HG02870 (cell line): ENCODE measurements around the gene PLET1.
A peak's percentile ranks its signal among the peaks of the same experiment; 100 is the strongest.

Source experiments
- ATAC-seq: cut with Tn5 transposase; IDR thresholded peaks from one replicate; pipeline ENCODE4 v1.9.1; 2021; ENCODE audit warnings: mild to moderate bottlenecking, moderate library complexity; ENCODE audit not compliant: unreplicated experiment

The PLET1 gene

DNA sequence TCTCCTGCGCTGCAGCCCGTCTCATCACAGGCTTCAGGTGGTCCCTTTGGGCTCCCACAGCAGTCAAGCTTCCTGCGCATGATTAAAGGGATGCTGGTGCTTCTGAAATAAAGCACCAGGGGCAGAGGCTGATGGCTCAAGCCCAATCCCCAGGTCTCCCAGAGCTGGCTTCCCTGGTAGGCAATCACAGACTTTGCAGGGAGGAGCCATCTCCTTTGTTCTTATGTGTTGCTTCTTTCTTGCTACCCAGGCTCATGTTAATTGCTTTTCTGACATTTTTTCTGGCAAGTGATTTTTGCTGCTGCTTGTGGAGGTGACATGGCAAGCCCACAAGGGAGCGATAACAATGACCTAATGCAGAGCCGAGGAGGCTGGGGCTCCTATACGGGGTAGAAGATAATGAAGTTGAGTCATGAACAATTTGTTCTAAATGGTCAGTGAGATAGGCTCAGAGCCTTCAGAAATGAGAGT is 25.2 kb upstream of the PLET1 start:
- no peak for ATAC-seq

DNA sequence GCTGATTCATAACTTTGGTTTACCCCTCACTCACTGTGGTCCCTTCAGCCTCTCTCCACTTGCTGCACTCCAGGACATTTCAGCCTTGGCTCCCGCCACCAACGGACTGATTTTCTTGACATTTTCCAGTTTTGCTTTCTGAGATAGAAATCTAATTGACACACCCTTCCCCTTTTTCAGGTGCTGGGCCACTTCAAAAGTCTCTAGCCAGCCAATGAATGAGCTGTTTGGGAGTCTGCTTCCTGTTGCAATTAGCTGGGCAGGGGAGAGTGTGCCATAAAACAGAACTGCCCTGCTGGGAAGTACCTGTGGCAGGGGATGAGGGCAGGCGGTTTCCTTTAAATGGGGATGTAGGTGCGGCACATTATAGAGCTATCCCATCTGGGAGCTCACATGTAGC is 21.1 kb upstream of the PLET1 start:
- ATAC-seq: no peak

DNA sequence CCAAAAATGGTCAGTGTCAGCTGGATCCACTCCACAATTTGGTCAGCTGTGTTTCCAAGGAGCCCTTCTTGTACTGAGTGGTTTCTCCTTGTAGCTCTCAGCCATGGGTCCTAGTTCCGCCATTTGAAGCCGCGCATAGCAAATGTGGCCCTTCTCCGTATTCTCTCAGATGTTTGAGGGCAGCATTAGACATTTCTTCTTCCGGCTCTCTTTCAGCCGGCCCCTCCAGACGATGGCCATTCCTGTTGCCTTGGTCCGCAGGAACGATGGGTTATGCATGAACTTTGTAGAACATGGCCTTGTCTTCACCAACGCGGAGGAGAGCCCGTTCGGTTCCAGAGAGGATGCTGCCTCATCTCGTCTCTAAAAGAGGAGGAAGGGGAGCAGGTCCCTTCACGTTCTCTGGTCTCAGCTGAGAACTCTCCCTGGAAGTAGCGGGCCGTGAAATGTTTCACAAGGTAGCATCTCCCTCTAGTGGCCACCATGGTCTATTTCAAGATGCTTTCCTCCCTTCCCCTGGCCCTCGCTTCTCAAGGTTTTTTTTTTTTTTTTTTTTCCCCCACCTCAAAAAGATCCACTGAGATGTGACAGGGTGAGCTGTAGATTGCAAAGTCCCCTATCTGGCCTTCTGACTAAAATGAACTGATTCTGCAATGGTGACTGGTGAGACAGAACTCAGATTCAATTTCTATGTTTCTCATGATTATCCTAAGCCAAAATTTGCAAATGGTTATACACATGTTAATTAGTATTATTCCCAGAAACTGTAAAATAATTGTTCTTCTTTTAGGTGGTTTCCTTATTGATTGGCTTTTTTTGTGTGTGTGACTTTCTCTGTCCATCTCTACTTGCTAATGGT is 19.8 kb upstream of the PLET1 start:
- ATAC-seq: peak; percentile 73

DNA sequence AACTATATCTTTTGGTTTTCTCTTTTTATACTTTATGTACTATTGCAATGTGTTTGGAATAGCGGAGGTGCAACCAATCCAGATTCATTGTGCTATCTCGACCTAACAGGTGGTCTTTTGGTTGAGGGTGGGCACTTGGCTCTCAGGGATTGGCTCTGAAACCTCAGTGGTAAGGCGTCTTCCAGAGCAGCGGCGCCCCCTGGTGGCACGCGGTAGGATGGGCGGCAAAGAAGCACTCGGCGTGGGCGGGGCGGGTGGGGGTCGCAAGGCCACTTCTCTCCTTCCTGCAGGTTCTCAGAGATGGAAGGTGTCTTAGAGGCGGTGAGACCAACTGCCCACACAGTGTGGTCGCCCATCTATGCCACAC is 19.2 kb upstream of the PLET1 start:
- ATAC-seq: peak; percentile 44

DNA sequence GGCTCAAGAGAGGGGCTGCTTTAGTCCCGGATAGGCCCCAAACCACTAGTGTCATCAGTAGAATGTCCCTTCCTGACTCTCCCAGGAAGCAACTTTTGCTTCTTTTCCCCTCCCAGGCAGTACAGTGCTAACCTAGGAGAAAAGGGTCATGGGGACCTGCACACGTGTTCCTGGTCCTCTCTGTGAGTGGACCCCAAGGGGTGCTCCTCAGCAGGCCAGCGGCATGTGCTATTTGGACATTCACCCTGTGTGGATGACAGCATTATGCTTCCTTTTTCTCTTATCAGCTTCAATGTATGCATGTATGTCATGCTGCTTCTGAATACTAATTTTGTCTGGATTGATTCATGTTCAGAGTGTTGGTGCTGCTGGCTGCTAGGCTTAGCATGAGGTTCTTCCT is 18.1 kb upstream of the PLET1 start:
- no peak for ATAC-seq

DNA sequence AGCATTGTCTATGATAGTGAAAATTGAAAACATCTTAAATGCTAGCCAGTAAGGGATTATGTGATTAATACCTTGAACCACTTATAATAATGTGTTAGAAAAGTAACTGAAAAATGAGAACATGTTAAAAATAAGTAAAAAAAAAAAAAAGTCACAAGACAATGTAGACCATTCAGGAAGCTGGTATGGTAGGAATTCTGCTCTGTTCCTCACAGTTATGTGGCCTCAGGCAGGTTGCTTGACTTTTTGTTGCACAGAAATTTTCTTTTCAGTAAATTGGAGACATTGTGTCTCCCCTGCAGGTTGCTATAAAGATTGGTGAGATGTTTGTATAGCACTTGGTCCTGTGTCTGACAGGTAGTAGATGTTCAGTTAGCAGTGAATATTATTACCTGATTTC is 17.3 kb upstream of the PLET1 start:
- no peak for ATAC-seq

DNA sequence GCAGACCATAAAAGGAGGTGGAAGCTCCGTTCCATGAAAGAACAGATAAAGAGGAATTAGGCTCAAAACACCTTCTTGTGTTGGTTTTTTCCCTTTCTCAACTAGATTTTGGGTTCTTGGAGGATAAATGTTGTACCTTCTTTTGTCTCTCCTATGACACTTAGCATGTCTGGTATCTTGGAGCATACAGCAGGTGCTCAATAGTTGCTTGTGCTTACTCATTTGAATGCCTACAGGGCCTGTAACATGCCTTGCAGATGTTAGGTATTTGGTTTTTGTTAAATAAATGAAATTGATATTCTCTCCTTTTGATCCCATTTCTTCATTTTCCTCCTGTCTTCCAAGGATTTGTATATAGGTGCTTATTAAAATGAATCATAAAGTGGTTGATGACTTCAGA is 16.4 kb upstream of the PLET1 start:
- no peak for ATAC-seq

DNA sequence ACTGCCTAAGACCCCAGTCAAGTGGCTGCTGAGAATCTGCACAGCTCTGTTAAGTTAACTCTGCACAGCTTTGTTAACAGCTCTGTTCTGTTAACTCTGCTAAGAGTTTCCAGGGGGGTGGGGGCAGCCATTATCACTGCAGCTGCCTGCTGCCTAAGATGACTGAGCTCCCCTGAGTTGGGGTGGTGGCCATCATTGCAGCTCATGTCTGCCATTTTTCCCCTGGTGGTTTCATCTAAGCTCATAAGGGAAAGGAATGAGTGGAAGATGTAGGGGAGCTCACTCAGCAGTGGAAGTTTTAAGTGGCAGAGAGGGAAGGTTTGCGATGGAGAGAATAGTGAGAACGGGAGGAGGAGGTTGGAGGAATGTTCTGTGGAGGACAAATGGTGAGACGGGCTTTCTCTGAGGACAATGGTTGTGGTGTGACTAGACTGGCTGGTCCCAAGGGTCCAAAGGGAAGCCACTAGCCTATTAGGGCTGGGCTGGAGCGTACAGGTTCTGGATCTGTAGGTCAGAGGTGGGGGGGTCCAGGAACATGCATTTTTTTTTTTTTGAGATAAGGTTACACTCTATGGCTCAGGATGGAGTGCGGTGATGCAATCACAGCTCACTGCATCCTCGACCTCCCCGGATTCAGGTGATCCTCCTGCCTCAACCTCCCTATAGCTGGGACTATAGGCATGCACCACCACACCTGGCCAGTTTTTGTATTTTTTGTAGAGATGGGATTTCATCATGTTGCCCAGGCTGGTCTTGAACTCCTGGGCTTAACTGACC is 13.5 kb upstream of the PLET1 start:
- no peak for ATAC-seq

DNA sequence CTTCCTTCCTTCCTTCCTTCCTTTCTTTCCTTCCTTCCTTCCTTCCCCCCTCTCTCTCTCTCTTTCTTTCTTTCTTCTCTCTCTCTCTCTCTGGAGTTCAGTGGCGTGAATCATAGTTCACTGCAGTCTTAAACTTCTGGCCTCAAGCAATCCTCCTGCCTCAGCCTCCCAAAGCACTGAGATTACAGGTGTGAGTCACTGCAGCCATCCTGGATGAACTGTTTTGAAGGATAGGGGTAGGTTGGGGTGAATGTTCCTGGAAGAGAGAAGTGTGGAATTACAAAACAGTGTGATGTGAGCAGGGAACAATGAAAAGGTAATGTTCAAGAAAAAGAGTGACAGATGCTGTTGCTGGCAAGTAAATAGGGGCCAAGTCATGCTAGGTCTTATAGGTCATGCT is 12.4 kb upstream of the PLET1 start:
- ATAC-seq: no peak

DNA sequence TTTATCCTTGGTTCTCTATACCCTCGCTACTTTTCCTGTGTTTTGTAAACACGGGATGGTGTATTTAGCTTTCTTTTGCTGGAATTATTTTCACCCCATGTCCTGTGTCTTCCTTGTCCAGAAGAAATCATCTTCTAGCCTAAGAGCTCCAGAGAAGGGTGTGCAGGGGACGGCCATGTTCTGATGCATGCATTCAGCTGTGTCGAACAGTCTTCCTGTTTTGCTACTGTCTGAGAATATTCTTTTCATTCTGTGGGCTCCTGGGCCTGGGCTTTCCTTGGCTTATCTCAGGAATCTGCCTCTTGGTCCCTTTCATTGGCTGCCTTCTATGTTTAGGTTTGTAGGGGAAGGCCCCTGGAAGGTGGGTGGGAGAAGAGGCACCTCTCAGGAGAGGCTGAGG is 10.6 kb upstream of the PLET1 start:
- ATAC-seq: no peak

DNA sequence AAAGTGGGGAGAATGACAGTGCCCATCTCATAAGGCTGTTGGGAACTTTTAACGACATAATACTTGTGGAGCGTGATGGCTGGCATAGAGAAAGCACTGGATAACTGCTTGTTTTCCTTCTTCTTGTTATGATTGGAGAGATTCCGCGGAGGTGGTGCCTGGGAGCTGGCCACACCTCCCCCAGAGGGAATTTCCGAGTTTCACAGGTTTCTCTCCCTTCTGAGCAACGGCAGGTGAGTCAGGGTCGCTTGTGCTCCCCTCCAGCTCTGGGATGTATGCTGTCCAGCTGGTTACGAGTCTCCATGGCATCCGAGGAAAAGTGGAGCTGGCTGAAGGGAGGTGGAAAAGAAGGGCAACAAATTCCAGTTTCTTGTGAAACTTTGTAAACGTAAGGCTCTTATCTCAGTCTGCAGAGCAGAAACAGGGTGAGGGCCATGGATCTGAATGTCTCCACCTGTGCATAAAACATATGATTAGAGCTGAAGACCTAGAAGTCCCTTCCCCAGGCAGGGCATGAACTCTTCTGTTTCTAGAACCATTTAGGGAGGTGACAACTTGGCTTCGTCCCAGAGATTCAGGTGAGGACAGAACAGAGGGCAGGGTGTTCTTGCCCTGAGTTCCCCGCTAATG is 10.0 kb upstream of the PLET1 start:
- no peak for ATAC-seq

DNA sequence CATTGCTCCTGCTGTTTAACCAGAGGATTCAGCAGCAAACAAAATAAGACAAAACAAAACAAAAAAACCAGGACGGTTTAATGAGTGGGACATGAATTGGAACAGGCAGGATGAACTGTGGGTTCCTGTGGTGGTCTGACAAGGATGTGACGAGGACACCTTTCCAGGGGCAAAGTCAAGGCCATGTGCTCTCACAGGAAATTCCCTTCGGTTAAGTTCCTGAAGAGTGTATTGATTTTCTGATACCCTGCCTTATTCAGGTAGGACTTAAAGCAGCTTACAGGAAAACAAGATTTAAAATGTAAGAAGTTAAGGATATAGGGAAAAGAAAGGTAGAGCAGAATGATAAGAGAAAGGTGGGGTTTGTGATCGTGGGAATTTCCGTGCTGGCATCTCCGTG is 8.5 kb upstream of the PLET1 start:
- no peak for ATAC-seq

DNA sequence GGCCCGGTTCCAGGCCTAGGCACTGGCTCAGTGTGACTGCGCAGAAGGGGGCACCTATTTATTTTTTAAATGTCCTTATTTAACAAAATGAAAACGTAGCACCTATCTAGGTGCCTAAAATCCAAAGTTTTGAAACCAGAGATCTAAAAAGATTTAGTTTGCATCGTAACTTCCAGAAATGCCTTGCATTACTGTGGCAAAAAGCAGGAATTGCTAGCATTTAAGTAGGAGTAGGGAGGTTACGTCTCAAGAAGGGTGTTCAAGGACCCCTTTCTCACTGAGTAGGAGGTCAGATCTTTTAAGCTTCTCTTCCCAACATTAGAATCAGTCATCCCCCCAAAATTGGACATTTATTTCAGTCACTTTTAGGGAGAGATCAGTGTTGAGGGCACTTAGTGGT is 7.7 kb upstream of the PLET1 start:
- ATAC-seq: no peak

DNA sequence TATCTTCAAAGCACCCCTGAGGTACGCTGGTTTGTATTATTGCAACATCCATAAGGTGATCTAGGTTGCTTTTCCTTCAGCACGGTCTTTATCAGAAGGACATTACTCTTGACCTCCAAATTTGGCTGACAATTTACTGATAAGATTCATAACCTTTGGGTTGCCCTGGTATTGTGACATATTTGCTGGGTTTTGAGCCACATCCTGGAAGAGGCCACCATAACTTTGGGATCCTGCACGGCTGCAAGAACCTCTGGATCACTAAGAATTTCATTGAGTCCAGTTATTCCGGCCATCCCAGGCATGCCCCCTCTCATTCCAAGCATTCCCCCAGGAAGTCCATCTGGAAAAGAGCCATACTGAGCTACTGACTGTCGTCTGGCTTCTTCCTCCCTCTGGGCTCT is 6.5 kb upstream of the PLET1 start:
- ATAC-seq: no peak

DNA sequence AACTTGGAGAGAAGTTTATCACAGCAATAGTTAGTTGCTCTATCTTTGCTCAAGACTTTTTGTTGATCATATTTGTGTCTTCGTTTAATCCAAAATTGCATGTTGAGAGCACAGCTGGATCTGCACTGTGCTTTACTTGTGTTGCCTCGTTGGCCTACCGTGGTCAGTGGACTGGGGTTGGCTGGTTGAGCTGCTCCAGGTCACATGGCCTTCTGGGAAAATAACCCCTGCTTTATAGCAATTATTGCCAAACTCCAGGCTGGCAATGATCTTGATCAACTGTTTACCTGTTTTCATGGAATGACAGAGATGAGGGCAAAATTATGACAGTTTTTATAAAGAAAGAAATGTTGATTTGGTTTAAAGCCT is 5.7 kb upstream of the PLET1 start:
- no peak for ATAC-seq

DNA sequence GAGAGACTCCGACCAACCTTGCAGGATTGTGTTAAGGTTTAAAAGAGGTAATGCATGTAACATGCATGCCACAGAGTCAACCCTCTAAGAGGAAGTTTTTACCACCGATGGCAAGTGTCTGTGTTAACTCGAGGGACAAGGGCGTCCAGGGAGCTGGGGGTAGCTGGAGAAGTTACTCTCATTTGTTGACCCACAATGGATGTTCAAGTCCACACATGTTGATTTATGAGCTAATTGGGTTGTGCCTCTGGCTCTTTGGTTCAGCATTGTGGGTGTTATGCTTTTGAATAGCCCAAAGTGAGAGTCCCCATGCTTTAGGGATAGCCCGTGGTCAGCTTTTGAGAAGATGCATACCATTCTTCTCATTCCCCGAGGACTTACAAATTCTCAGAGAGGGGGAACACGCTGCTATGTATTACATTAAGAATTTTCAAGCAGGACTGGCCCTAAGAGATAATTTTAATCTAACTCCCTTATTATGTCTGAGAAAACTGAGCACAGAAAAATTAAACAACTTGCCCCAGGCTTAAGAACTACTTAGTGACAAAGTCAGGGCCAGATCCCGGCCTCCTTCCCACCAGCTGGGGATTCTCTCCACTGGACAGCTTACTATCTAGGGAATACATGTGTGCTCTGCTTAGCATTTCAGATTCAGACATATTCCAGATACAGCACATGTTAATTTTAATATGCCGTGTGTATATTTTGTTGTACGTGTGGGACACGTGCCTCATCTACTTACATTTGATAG is 5.2 kb upstream of the PLET1 start:
- no peak for ATAC-seq

DNA sequence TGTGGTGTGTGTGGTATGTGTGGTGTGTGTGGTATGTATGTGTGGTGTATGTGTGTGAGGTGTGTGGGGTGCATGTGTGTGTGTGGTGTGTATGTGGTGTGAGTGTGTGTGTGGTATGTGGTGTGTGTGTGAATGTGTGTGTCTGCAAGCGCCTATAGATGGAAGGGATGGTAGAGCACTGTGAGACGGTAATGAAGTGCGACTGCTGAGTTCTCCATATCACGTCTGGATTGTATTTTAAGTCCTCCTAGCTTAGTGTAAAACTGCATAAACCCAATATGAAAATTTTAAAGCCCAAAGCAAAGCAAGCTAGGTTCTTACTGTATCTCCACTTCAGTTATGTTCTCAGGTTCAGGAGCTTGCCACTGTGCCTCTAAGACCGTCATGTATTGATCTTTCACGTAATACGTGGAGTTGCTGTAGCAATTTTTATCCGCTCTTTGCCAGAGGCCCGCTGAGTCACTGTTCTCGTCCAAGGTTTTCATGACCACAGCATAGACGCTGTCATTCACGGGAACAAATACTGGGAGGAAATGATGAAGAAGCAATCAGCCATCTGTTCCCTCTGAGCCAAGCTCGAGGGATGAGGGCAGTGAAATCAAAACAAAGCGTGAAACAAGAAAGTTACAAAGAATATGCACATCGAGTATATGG is 5.5 kb downstream of the PLET1 start:
- ATAC-seq: no peak

DNA sequence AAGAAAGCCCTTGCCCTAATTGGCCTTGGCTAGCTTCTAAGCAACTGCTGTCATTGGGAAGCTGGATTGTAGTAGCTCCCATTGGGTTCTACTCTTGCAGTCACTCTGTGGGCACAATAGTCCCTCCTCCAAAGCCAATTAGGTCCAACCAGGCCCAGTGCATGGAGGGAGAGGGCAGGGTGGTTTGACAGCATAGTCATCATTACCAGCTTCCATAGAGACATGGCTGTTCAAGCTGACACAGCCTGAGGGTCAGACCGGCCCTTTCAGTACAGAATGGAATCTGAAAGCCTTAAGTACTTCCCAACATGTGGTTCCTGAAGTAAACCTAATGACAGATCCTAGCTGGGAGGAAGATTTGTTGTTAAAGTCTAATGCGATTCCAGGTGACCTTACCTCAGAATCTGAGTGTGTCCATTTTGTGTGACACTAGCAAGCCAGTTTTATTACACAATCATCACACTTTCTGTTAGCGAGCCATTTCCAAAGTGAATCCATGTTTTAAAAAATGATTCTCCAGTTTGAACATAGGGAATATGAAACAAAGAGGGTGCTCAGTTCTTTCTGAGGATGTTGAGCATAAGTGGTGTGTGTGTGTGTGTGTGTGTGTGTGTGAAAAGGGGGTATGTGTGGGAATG is 6.9 kb downstream of the PLET1 start:
- ATAC-seq: no peak

DNA sequence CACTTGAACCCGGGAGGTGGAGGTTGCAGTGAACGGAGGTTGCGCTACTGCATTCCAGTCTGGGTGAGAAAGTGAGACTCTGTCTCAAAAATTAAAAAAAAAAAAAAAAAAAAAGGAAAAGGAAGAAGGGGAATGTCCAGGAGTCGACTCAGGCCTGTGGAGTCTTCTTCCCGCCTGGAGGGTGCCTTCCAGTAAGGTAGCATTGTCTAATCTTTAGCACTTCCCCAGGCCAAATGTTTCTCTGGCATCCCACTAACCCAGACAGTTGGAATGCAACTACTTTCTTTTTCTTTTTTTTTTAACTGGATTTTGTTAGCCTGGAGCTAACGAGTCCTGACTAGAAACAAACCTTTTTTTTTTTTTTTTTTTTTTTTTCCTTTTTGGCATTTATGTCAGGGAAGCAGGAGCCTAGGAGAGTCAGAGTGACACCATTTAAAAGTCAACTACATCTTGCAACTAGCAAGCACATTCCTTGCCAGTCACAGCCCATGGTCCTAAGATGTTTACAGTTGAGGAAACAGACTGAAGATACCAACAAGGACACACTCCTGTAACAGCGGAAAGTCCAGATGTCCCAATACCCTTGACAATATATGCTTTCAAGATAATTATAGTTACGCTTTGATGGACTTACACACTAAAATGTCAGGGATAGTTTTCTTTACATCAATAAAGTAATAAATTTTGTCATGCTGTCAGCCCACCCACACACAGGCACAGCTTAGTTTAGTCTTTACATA is 10.6 kb downstream of the PLET1 start:
- ATAC-seq: no peak

DNA sequence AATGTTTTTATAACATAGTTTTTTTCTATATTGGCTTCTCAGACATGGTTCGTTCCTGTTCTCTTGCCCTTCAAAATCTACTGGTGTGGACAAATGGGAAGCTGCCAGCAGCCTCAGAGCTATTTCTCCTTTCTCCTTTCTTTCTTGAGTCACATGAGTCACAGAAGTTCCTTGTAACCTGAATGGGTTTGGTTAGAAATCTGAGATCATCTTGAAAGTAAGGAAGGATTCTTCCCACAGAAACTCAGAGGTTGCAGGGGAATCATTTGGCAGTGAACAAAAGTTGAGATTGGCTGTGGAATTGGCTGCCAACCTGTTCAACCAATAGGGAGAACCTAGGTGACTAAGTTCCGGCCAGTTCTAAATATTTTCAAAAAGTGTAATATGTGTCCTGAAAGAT is 12.5 kb downstream of the PLET1 start:
- ATAC-seq: no peak
